ENCODE results near the gene DYNLL2.

DNA sequence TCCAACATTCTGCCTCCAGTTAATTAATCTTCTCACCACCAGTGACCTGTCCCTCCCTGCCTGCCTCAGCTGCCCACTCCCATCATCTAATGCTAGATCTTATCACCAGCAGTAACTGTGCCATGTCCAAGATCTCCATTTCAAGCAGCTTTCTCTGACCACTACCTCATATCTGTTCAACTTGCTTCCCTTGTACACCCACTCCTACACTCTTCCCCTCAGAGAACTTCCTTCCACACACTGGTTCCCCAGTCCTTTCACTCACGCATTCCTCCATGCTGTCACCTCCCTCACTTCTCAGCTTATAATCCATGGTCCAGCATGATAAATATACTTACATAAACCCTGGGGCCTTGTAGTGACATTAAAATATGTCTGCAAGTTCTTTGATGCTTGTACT lies 31.8 kb upstream of the DYNLL2 start:
- no peak for TF ChIP-seq POLR2A (IDR thresholded peaks at IDR 0.05; ENCODE audit: low read depth, low read length)
- no peak for TF ChIP-seq POLR2AphosphoS5 (IDR thresholded peaks at IDR 0.05; ENCODE audit: low read depth, low read length)

Measured in GM12891 (cell line).